ENCODE results near the gene ENTREP3.

The ENTREP3 gene

GRCh38 chr1:155200920-155201319 is 54.4 kb downstream of the ENTREP3 start:
- DNase-seq (ENCODE audit: low read depth) = no peak
- no peak for TF ChIP-seq CTCF (IDR thresholded peaks at IDR 0.05; ENCODE audit: low read length, missing control alignments)
- no peak overlapping the region for H3K4me3 ChIP-seq (replicated peaks; ENCODE audit: low read depth, low read length)

GRCh38 chr1:155199792-155200191 is 55.5 kb downstream of the ENTREP3 start:
- DNase-seq (ENCODE audit: low read depth) = no peak
- H3K4me3 ChIP-seq (replicated peaks; ENCODE audit: low read depth, low read length) = no peak overlapping the region
- TF ChIP-seq CTCF (IDR thresholded peaks at IDR 0.05; ENCODE audit: low read length, missing control alignments) = no peak

- no peak for TF ChIP-seq CTCF (IDR thresholded peaks at IDR 0.05; ENCODE audit: low read length, missing control alignments)
- H3K4me3 ChIP-seq (replicated peaks; ENCODE audit: low read depth, low read length) = no peak overlapping the region
- no peak for DNase-seq (ENCODE audit: low read depth)
Observed at GRCh38 chr1:155198547-155198906, 56.8 kb downstream of the ENTREP3 start.

GRCh38 chr1:155197901-155198546 is 57.3 kb downstream of the ENTREP3 start:
- no peak for TF ChIP-seq CTCF (IDR thresholded peaks at IDR 0.05; ENCODE audit: low read length, missing control alignments)

More at GRCh38 chr1:155197901-155198546, 57.3 kb downstream of the ENTREP3 start:
- no peak for DNase-seq (ENCODE audit: low read depth)
- no peak overlapping the region for H3K4me3 ChIP-seq (replicated peaks; ENCODE audit: low read depth, low read length)
